Measurements from ENCODE around the gene MEF2C.

Gene MEF2C

DNA sequence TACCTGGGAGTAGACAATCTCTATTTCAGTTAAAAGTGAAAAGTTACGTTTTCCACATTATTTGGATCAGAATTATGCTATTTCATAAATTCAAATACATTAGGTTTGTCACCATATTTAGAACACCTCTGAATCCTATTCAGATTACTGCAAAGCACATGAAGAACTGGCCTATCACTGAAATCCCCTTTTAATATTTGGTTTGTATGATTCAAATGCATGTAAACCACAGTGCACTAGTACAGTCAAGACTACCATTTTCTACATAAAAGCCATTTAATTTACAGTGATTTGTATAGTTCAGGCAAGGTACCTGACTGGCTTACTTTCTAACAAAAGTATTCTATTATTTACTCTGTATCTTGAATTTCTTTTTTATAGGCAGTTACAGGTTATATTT is 212.5 kb downstream of the MEF2C start:
- peak overlapping the region in 1 of 3 experiments; percentile 39 for H3K4me3 Mint-ChIP-seq
- H3K4me1 Mint-ChIP-seq: peaks cover 21% of the 10 kb centered on the region
- no peaks in the 10 kb centered on the region for H3K36me3 Mint-ChIP-seq (ENCODE audit: low read depth)
- H3K9me3 Mint-ChIP-seq: peaks cover 3% of the 10 kb centered on the region
- no peak overlapping the region for H3K27ac Mint-ChIP-seq
- TF ChIP-seq CTCF (IDR thresholded peaks at IDR 0.05; ENCODE audit: unreplicated experiment in 3 of 3): no peak
- H3K27me3 Mint-ChIP-seq (ENCODE audit: low read depth): peaks cover 100% of the 10 kb centered on the region

GRCh38 chr5:88669371-88670050 is 213.5 kb downstream of the MEF2C start:
- Mint-ChIP-seq H3K9me3 (peaks cover 3% of the 10 kb centered on the region), H3K4me3 (peak overlapping the region in 1 of 3 experiments; percentile 39), H3K4me1 (peaks cover 15% of the 10 kb centered on the region), H3K27ac (no peak overlapping the region), H3K36me3 (ENCODE audit: low read depth) (no peaks in the 10 kb centered on the region), H3K27me3 (ENCODE audit: low read depth) (peaks cover 100% of the 10 kb centered on the region)
- TF ChIP-seq CTCF (IDR thresholded peaks at IDR 0.05; ENCODE audit: unreplicated experiment in 3 of 3): no peak

DNA sequence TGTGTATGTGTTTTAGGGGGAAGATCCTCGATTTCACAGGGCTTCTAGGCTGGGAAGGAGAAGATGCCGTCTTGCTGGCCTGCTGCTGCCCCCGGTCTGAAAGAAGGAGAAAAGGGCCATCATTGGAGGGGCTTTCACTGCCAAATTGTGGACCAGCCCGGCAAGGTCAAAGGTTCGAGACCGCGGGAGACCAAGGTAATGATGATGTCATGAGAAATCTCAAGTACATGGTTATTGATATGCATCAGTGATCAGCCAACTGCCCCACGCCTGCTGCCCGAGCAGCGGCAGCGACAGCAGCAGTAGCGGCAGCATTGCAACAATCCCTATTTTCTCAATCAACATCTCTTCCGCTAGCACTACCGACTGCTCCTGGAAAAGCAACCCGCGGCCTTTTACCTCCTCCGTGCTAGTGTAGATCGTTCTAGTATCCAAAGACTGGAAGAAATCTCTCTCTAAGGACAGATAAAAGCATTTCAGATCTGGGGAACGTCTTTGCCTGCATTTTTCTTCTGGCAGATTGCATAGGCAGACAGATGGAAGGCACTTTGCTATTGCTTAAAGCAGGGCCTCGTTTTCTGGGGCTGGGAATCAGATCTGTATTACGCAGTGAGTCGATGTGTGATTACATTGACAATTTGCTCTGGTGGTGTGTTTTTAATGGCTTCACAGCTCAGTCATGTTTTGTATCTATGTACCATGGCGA is 215.3 kb downstream of the MEF2C start:
- peaks cover 9% of the 10 kb centered on the region for H3K4me1 Mint-ChIP-seq
- TF ChIP-seq CTCF (IDR thresholded peaks at IDR 0.05; ENCODE audit: unreplicated experiment in 3 of 3): no peak
- H3K27me3 Mint-ChIP-seq (ENCODE audit: low read depth): peaks cover 100% of the 10 kb centered on the region
- no peaks in the 10 kb centered on the region for H3K36me3 Mint-ChIP-seq (ENCODE audit: low read depth)
- peak overlapping the region in 1 of 3 experiments; percentile 80 for H3K27ac Mint-ChIP-seq
- peaks cover 3% of the 10 kb centered on the region for H3K9me3 Mint-ChIP-seq
- H3K4me3 Mint-ChIP-seq: peak overlapping the region; percentile 34 to 67 (median 62)

Measured in nephron (organoid).